IPS-11a (cell line): ENCODE data around the gene TDRD6.

ENCODE experiments used
- H3K4me3 ChIP-seq: one replicate; pipeline ENCODE4 v1.5.1; 2013; ENCODE audit warnings: low read depth, low read length, control low read depth

The TDRD6 gene

GRCh38 chr6:46688117-46688965 is 656 bp downstream of the TDRD6 start:
- H3K4me3 ChIP-seq: no peak overlapping the region

- H3K4me3 ChIP-seq: no peak overlapping the region
Measured at GRCh38 chr6:46688966-46689335, 1.3 kb downstream of the TDRD6 start.

GRCh38 chr6:46689657-46690056 is 2.0 kb downstream of the TDRD6 start:
- H3K4me3 ChIP-seq: no peak overlapping the region

- no peak overlapping the region for H3K4me3 ChIP-seq
Measured at GRCh38 chr6:46690141-46690755, 2.6 kb downstream of the TDRD6 start.

DNA sequence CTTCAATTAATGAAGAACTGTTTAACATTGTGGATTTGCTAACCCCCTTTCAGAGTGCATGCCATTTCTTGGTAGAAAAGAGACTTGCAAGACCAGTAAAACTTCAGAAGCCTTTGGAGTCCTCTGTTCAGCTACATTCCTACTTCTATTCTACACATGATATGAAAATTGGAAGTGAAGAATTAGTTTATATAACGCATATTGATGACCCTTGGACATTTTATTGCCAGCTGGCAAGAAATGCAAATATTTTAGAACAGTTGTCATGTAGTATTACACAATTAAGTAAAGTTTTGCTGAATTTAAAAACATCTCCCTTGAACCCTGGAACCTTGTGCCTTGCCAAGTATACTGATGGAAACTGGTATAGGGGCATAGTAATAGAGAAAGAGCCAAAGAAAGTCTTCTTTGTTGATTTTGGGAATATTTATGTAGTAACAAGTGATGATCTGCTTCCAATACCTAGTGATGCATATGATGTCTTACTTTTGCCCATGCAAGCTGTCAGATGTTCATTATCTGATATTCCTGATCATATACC is 3.3 kb downstream of the TDRD6 start:
- H3K4me3 ChIP-seq: no peak overlapping the region

DNA sequence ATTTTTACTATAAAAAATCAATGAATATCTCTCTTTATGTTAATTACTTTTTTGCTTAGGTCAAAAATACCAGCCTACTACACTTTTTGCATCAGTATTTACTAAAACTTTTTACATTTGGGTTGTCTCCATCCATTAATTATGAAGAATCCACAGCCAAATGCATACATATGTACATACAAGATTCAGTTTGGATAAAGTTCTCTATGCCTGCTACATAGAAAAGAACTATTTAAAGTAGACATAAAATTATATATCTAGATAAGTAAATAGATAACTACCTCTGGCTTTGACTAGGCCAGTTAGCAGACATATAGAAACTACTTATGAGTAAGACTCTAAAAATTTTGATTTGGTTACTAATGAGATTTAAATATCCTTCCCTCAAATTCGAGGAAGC is 12.3 kb downstream of the TDRD6 start:
- no peak overlapping the region for H3K4me3 ChIP-seq

GRCh38 chr6:46704562-46704961 is 16.9 kb downstream of the TDRD6 start:
- no peak overlapping the region for H3K4me3 ChIP-seq

- H3K4me3 ChIP-seq: no peak overlapping the region
Measured at GRCh38 chr6:46706464-46706863, 18.8 kb downstream of the TDRD6 start.

DNA sequence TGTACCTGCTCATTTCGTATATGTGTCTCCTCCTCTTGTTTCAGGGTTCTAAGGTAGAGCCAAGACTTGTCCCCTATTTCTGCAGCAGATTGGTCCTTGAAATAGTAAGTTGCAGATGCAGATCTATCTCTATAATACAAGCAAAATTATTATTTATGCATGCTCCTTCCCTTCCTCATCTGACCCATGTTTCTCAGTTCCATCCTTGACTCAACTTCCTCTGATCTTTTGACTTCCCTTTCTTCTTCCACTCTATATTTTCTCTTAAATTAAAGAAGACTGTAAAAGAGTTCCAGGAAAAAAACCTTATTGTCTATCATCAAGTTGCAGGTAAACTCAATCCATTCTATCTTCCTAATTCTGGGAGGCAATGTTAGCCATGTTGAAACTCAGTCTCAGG is 23.8 kb downstream of the TDRD6 start:
- H3K4me3 ChIP-seq: no peak overlapping the region

- H3K4me3 ChIP-seq: no peak overlapping the region
Measured at GRCh38 chr6:46715141-46715540, 27.5 kb downstream of the TDRD6 start.

GRCh38 chr6:46719099-46719498 is 31.4 kb downstream of the TDRD6 start:
- H3K4me3 ChIP-seq: no peak overlapping the region

- H3K4me3 ChIP-seq: no peak overlapping the region
Measured at GRCh38 chr6:46720401-46720800, 32.7 kb downstream of the TDRD6 start.

- H3K4me3 ChIP-seq: no peak overlapping the region
Measured at GRCh38 chr6:46729787-46730326, 42.2 kb downstream of the TDRD6 start.

DNA sequence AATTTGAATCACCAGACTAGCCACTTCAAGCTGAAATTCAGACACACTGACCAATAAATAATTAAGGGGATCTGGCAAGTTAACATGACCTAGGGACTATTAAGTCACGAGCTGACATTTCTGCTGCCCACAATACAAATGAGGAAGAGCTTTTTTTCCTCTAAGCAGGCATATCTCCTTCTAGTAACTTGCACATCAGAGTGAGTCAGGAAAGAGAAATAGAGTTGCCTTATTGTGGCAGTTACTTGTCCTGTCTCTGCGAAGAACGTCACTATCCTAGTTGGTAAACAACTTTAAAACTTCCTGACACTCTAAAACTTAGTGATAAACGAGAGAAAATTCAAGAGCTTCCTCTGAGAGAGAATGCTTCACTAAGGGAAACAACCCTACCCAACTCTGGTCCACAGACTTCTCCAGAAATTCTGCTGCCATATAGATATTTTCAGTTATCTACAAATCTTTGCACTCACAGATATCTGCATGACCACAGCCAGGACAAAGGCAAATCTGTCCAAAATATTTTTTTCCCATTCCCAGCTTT is 43.3 kb downstream of the TDRD6 start:
- no peak overlapping the region for H3K4me3 ChIP-seq

- no peak overlapping the region for H3K4me3 ChIP-seq
Measured at GRCh38 chr6:46733341-46733801, 45.7 kb downstream of the TDRD6 start.

- H3K4me3 ChIP-seq: peak within 1 kb of the TSS; percentile 65
Measured at GRCh38 chr6:46734867-46735719, 47.4 kb downstream of the TDRD6 start, which contains the start of gene PLA2G7. TSS of gene PLA2G7 (minus strand) at chr6:46735375. CDS start at chr6:46722891, 12,484 bp downstream.

GRCh38 chr6:46735720-46736031 is 48.0 kb downstream of the TDRD6 start:
- H3K4me3 ChIP-seq: peak overlapping the region; percentile 65

DNA sequence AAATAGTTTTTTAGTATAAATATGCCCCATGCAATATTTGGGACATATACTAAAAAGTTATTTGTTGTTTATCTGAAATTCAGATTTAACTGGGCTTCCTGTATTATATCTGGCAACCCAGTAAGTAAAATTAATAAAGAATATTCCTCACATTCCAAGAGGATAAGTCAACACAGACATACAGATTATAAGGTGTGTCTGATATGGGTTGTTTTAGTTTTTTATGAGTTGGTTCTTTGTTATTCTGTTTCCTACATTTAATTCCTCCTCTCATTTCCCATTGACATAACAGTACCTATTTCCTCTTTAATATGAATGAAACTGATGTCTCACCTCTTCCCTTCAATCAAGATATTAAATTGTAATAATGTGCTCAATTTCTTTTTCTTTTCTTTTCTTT is 49.2 kb downstream of the TDRD6 start:
- no peak overlapping the region for H3K4me3 ChIP-seq

GRCh38 chr6:46741482-46741881 is 53.8 kb downstream of the TDRD6 start:
- no peak overlapping the region for H3K4me3 ChIP-seq

GRCh38 chr6:46741910-46742309 is 54.2 kb downstream of the TDRD6 start:
- no peak overlapping the region for H3K4me3 ChIP-seq
